ENCODE data around the gene GH2.

Gene GH2

GRCh38 chr17:63838631-63839171 is 43.0 kb downstream of the GH2 start:
- DNase-seq, result no peak

- no peak for DNase-seq
Observed at GRCh38 chr17:63837962-63838600, 43.7 kb downstream of the GH2 start.

DNA sequence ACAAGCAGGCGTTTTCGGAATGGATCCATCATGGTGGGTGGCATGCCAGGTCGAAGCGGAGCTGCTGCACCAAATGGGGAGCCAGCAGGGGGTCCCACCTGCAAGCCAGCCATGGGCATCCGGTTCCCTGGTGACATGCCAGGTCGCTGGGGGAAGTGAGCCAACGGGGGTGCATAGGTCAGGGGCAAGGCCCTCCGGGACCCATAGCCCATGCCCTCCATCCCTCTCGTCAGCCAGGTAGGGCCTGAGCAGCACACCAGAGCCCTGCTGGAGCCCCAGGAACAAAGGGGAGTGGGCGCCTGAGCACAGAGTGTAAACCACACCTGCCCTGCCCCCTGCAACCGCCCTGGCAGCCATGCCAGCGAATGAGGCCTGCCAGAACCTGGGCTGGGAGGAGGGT is 44.3 kb downstream of the GH2 start:
- DNase-seq, result no peak

GRCh38 chr17:63836811-63837210 is 44.9 kb downstream of the GH2 start:
- DNase-seq, result no peak

GRCh38 chr17:63835167-63835720 is 46.5 kb downstream of the GH2 start:
- no peak for DNase-seq

GRCh38 chr17:63834431-63835166 is 47.1 kb downstream of the GH2 start:
- peak; percentile 77 for DNase-seq

- no peak for DNase-seq
Observed at GRCh38 chr17:63833741-63834373, 47.9 kb downstream of the GH2 start.

DNA sequence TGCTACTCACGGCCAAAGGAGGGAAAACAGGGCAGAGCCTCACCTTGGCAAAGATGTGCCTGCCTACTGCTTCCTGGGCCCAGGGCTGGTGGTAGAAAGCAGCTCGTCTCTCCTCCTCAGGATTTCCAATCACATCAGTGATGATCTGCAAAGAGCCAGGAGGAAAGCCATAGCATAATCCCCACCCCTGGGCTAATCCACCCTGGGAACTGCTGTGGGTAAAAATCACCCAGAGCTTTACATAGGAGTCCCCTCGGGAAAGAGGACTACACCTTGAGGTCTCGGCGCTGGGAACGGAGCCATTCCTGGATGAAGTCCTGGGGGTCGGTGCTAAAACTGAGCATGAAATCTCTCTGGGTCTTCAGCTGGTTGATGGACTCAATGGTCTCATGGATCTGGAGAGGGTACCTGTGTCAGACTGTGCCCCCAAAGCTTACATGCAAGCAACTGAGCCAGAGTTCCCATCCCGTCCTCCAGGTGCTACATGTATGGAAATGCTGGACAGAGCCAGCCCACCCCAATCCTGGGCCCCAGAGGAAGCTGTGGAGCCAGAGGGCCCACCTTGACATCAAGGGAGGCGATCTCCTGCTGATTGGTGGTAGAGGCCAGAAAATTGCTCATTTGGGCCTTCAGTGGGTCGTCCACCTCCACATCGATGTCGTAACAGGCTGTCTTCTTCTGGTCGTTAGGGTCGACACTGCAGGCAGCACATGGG is 48.6 kb downstream of the GH2 start:
- DNase-seq, result no peak

DNA sequence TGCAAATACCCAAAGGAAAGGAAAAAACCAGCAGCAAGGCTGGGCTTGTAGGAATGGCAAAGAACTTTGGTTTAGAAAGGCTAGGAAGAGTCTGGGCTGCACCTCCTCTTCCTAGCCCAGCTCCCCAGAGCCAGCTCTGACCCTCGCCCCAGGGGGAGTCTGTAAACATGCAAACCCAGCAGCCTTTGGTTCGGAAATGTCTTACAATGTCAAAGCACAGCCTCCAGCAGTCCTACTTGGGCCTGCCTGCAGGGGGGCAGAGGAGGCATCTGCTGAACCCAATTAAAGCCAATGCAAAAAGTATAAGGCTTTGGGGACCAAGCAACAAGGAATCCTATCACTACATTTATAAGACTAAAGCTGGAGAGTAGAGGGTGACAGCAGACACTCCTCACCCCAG is 49.3 kb downstream of the GH2 start:
- DNase-seq, result no peak

DNA sequence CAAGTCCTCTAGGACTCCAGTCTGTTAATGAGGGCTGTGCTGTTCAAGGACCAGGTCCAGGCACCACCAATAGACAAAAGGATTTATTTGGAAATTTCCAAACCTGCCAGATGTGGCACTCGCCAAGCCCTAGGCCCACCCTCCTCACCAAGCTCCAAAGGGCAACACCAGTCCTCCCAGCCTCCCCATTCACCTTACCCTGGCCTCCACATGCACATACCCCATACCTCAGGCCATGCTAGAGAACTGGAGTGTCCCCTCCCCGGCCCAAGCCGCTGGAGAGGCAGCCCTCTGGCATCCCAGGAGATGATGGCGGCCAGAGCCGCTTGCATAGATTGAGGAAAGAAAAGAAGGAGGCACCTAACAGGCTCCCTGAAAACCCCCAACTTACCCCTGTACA is 49.7 kb downstream of the GH2 start:
- DNase-seq, result no peak

DNA sequence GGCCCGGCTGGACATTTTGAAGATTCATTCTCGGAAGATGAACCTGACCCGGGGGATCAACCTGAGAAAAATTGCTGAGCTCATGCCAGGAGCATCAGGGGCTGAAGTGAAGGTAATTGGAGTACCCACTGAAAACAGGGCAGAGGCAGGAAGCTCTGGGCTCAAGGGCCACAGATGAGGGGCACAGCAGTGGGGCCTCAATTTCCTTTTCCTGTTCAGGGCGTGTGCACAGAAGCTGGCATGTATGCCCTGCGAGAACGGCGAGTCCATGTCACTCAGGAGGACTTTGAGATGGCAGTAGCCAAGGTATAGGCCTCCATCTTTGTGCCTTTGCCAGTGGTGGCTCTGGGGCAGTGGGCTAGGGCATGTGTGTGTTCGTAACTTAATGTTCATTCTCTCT is 50.2 kb downstream of the GH2 start:
- DNase-seq, result no peak

DNA sequence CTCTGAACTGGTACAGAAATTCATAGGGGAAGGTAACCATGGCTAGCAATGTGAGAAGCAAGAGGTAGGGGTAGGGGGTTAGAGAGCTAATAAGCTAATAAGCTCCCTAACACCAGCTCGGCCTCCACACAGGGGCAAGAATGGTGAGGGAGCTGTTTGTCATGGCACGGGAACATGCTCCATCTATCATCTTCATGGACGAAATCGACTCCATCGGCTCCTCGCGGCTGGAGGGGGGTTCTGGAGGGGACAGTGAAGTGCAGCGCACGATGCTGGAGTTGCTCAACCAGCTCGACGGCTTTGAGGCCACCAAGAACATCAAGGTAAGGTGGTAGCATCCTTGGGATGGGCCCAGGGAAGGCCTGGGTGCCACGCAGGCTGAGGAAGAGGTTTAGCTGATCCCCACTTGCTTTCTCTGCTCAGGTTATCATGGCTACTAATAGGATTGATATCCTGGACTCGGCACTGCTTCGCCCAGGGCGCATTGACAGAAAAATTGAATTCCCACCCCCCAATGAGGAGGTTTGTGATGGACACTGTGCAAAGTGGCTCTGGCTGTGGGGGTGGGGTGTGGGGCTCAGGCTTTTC is 50.7 kb downstream of the GH2 start:
- DNase-seq, result no peak

GRCh38 chr17:63830278-63830677 is 51.5 kb downstream of the GH2 start:
- DNase-seq, result no peak
